K562 (cell line): ENCODE results near the gene POU2AF2. TPM values are rescaled to one million over a fixed set of nuclear protein-coding genes. Genes with fewer than 3 reads are reported as not detected.

Experiments used
- ATAC-seq: fragments of 200-7000 bp; cut with Tn5 transposase; 3 replicates; pipeline ENCODE4 v1.9.1; 2020; ENCODE audit warnings: moderate library complexity
- BruUV-seq: library from RNA; stranded (reverse); fragments of 400-500 nt; replicated peaks from 2 replicates; lab custom pipeline; 2021; lab: Mats Ljungman, UMichigan
- CTCF ChIA-PET: fragments of 300-600 bp; formaldehyde crosslinking; extraction: SDS; loops from one replicate; lab custom pipeline; 2021; ENCODE audit warnings: low intra/inter-chr PET ratio; lab: Yijun Ruan, JAX
- POLR2A ChIA-PET: fragments of 300-600, 350-650 bp; sonication (Branson Sonifier 250); formaldehyde crosslinking; extraction: SDS; loops from one replicate; lab custom pipeline; 2021; ENCODE audit warnings: antibody characterized with exemption, inconsistent platforms; lab: Yijun Ruan, JAX
- DNase-seq, 4 experiments: peaks; one replicate each; pipeline versions ENCODE4 v3.0.0 to v3.0.0-alpha.2; 2011 to 2018; ENCODE audit warnings: low spot score in 3 of 4, mixed read lengths in 3 of 4; ENCODE audit errors: extremely low read depth in 1 of 4
- FAIRE-seq: peaks from 2 replicates; lab custom pipeline; 2011; peaks lifted over from hg19 to GRCh38; lab: Jason Lieb, UNC
- H2AFZ ChIP-seq: 2 replicates; pipeline ENCODE4 v1.6.0; 2011; ENCODE audit warnings: low read depth, low read length, control low read depth, inconsistent platforms
- H3K27ac ChIP-seq: fragments of 200-600 bp; 3 replicates; pipeline ENCODE4 v1.8.0; 2011; ENCODE audit warnings: low read depth, mild to moderate bottlenecking, control low read depth, inconsistent platforms, low read length, moderate library complexity, mixed read lengths; ENCODE audit errors: extremely low read depth
- H3K27me3 ChIP-seq, 2 experiments: fragments of 300-600 bp in 1 of 2; 2 replicates in 1 of 2; 3 replicates in 1 of 2; pipeline versions ENCODE4 v1.6.0 to v1.8.0; 2011; ENCODE audit warnings: inconsistent platforms in 2 of 2, low read length in 2 of 2, mild to moderate bottlenecking in 1 of 2, mixed read lengths in 1 of 2, moderate library complexity in 1 of 2; ENCODE audit not compliant: control insufficient read depth in 2 of 2, insufficient read depth in 2 of 2
- H3K36me3 ChIP-seq: fragments of 300-600 bp; 3 replicates; pipeline ENCODE4 v1.8.0; 2011; ENCODE audit warnings: mild to moderate bottlenecking, low read length, inconsistent platforms; ENCODE audit not compliant: control insufficient read depth, insufficient read depth
- H3K4me1 ChIP-seq, 2 experiments: fragments of 200-600 bp in 1 of 2; replicated peaks in 1 of 2; 2 replicates in 1 of 2; 3 replicates in 1 of 2; pipeline versions ENCODE4 v1.5.1 to v1.8.0; 2011; ENCODE audit warnings: inconsistent platforms in 2 of 2, low read length in 2 of 2, mild to moderate bottlenecking in 1 of 2, mixed read lengths in 1 of 2, moderate library complexity in 1 of 2; ENCODE audit not compliant: control insufficient read depth in 2 of 2, insufficient read depth in 2 of 2
- H3K4me2 ChIP-seq: 2 replicates; pipeline ENCODE4 v1.6.1; 2011; ENCODE audit warnings: low read length, control low read depth, inconsistent platforms, mixed read lengths; ENCODE audit not compliant: insufficient read depth
- H3K4me3 ChIP-seq: fragments of 200-600 bp; sonication (generic), shearing (Covaris generic); 2 replicates; pipeline ENCODE4 v1.5.1; 2016; ENCODE audit warnings: control low read depth, inconsistent platforms
- H3K79me2 ChIP-seq: fragments of 200-600 bp; 3 replicates; pipeline ENCODE4 v1.8.0; 2011; ENCODE audit warnings: low read length, inconsistent platforms; ENCODE audit not compliant: control insufficient read depth, insufficient read depth
- H3K9ac ChIP-seq, 2 experiments: 2 replicates each; pipeline versions ENCODE4 v1.6.0 to v1.6.1; 2011; ENCODE audit warnings: low read depth in 2 of 2, low read length in 2 of 2, control low read depth in 1 of 2, inconsistent platforms in 1 of 2, mild to moderate bottlenecking in 1 of 2, mixed read lengths in 1 of 2; ENCODE audit not compliant: insufficient read depth in 1 of 2
- H3K9me1 ChIP-seq: one replicate; pipeline ENCODE4 v1.6.0; 2011; ENCODE audit warnings: inconsistent platforms, mild to moderate bottlenecking, low read length, moderate library complexity; ENCODE audit not compliant: control insufficient read depth, insufficient read depth
- H3K9me3 ChIP-seq: replicated peaks from 2 replicates; pipeline ENCODE4 v1.5.1; 2011; ENCODE audit warnings: low read depth, low read length, inconsistent platforms; ENCODE audit not compliant: control insufficient read depth, insufficient read depth
- H4K20me1 ChIP-seq: replicated peaks from 2 replicates; pipeline ENCODE4 v1.6.1; 2011; ENCODE audit warnings: low read length, inconsistent platforms, mixed read lengths; ENCODE audit not compliant: control insufficient read depth, insufficient read depth
- ATF3 ChIP-seq, 2 experiments: fragments of 450-650 bp in 1 of 2; sonication (generic) in 1 of 2; formaldehyde crosslinking in 1 of 2; IDR thresholded peaks in 1 of 2; conservative IDR thresholded peaks in 1 of 2; 2 replicates each; pipeline versions ENCODE4 v1.6.1 to v1.8.1; 2016 to 2023; ENCODE audit warnings: mild to moderate bottlenecking in 2 of 2, moderate library complexity in 2 of 2, inconsistent platforms in 1 of 2, missing genetic modification reagents in 1 of 2
- HDAC3 ChIP-seq: fragments of 450-650 bp; IDR thresholded peaks from 2 replicates; pipeline ENCODE4 v1.6.1; 2018; ENCODE audit warnings: borderline replicate concordance, mild to moderate bottlenecking, moderate library complexity; ENCODE audit not compliant: partially characterized antibody
- MTA3 ChIP-seq: fragments of 450-650 bp; formaldehyde crosslinking; IDR thresholded peaks from 2 replicates; pipeline ENCODE4 v1.6.1; 2017; ENCODE audit warnings: mild to moderate bottlenecking, borderline replicate concordance
- NUFIP1 ChIP-seq: fragments of 450-650 bp; IDR thresholded peaks from 2 replicates; pipeline ENCODE4 v1.6.1; 2018; ENCODE audit not compliant: partially characterized antibody
- TAL1 ChIP-seq: fragments of 450-650 bp; IDR thresholded peaks from 2 replicates; pipeline ENCODE4 v1.6.1; 2016; ENCODE audit warnings: mild to moderate bottlenecking
- TCF15 ChIP-seq: fragments of 250-450 bp; sonication (Bioruptor Pico); IDR thresholded peaks from 2 replicates; pipeline ENCODE4 v1.8.0; 2022; ENCODE audit warnings: moderate library complexity, mild to moderate bottlenecking, inconsistent platforms
- USF1 ChIP-seq: sonication (generic); formaldehyde crosslinking; IDR thresholded peaks from 2 replicates; pipeline ENCODE4 v1.9.0; 2022; ENCODE audit warnings: mild to moderate bottlenecking, missing genetic modification reagents
- ZBTB17 ChIP-seq: fragments of 450-650 bp; formaldehyde crosslinking; IDR thresholded peaks from 2 replicates; pipeline ENCODE4 v1.4.0; 2020; ENCODE audit warnings: mild to moderate bottlenecking
- ZBTB43 ChIP-seq: sonication (generic); formaldehyde crosslinking; IDR thresholded peaks from 2 replicates; pipeline ENCODE4 v1.8.0; 2023; ENCODE audit warnings: mild to moderate bottlenecking, missing genetic modification reagents
- ZKSCAN3 ChIP-seq: fragments of 250-450 bp; sonication (Bioruptor Pico); IDR thresholded peaks from 2 replicates; pipeline ENCODE4 v1.4.0; 2020
- ZNF212 ChIP-seq: fragments of 450-650 bp; formaldehyde crosslinking; IDR thresholded peaks from 2 replicates; pipeline ENCODE4 v1.4.0; 2020; ENCODE audit warnings: mild to moderate bottlenecking
- WGBS: fragments of 100-300 bp; shearing (Covaris generic); methylation state at CpG from one replicate; pipeline ENCODE4 v1.1.6; 2016; ENCODE audit warnings: low coverage, mixed read lengths; ENCODE audit not compliant: insufficient coverage; ENCODE audit errors: missing lambda C conversion rate; 5-methylcytosine and 5-hydroxymethylcytosine counted together
- in situ Hi-C: fragments of 300-500 bp; cut with MboI; formaldehyde crosslinking; loops from 4 replicates; pipeline ENCODE4 v1.15.0; 2018; ENCODE audit warnings: inconsistent platforms, mixed read lengths
- intact Hi-C: fragments of 100-400 bp; cut with micrococcal nuclease; formaldehyde crosslinking; loops from 2 replicates; pipeline ENCODE4 v1.14.2; 2022
- polyA plus RNA-seq, 8 experiments: library from polyadenylated mRNA; depleted of rRNA in 4 of 8; stranded (reverse) in 5 of 8; unstranded in 3 of 8; fragments of >200 nt; fragmentation: Nextera tagmentation in 2 of 8; fragmentation: Illumina TruSeq in 1 of 8; extraction: Ambion mirVana in 2 of 8; extraction: Trizol in 1 of 8; gene quantifications; 2 replicates each; pipeline versions ENCODE4 v1.2.1 to v1.2.3, GENCODE V29; 2011 to 2014; ENCODE audit warnings: inconsistent platforms in 1 of 8, missing spikeins in 1 of 8
- total RNA-seq, 7 experiments: library from RNA; depleted of rRNA in 6 of 7; stranded (reverse); fragments of >200 nt in 6 of 7; fragmentation: Illumina TruSeq in 2 of 7; extraction: Trizol in 2 of 7; gene quantifications; 2 replicates each; pipeline versions ENCODE4 v1.2.1 to v1.2.3, GENCODE V29; 2011 to 2021; ENCODE audit warnings: low replicate concordance in 1 of 7

POU2AF2 gene
- total and polyA plus RNA-seq, 9 of the 15 experiments (the other 6 are each of a cell fraction or from before 2014, with no cell fraction given), result not detected

- H2AFZ ChIP-seq, result no peak overlapping the region
- no peak overlapping the region for H3K9ac ChIP-seq
- H3K79me2 ChIP-seq, result no peaks in the 10 kb centered on the region
- no peaks in the 10 kb centered on the region for H4K20me1 ChIP-seq
- DNase-seq (no peak), ATAC-seq (no peak), FAIRE-seq (no peak)
- H3K27ac ChIP-seq, result no peak overlapping the region
- no peak for TF ChIP-seq ZNF212 (CRISPR knock-in tag)
- no peak for TF ChIP-seq USF1 (CRISPR knock-in tag)
- H3K9me1 ChIP-seq, result no peaks in the 10 kb centered on the region
- H3K27me3 ChIP-seq, result peaks cover 0 to 2% of the 10 kb centered on the region in 2 experiments; a peak in 1 of 5 replicates
- no peak overlapping the region for H3K4me2 ChIP-seq
- intact Hi-C loops (no loop called here), in situ Hi-C loops (no loop called here)
- no peak overlapping the region for H3K4me3 ChIP-seq
- H3K9me3 ChIP-seq, result no peaks in the 10 kb centered on the region
- BruUV-seq, result no TSS peak
- 0% methylated on average over 3 of the region's 3 CpGs for WGBS
- ChIA-PET CTCF (no interaction called here), POLR2A (no interaction called here)
- H3K36me3 ChIP-seq, result no peaks in the 10 kb centered on the region
- H3K4me1 ChIP-seq, result no peaks in the 10 kb centered on the region
These were observed 26.9 kb downstream of the POU2AF2 start for GRCh38 chr11:111272420-111272819.

- Histone ChIP-seq H3K9me3 (no peaks in the 10 kb centered on the region), H3K4me1 (peaks cover 0 to 3% of the 10 kb centered on the region in 2 experiments; a peak in 1 of 5 replicates), H3K27me3 (peaks cover 0 to 20% of the 10 kb centered on the region in 2 experiments; a peak in 3 of 5 replicates), H3K36me3 (no peaks in the 10 kb centered on the region), H3K4me3 (no peak overlapping the region), H2AFZ (no peak overlapping the region), H3K4me2 (no peak overlapping the region), H3K9ac (no peak overlapping the region), H4K20me1 (no peaks in the 10 kb centered on the region), H3K27ac (no peak overlapping the region), H3K79me2 (no peaks in the 10 kb centered on the region), H3K9me1 (no peaks in the 10 kb centered on the region)
- no TSS peak for BruUV-seq
- FAIRE-seq (no peak), ATAC-seq (no peak), DNase-seq (no peak)
- intact Hi-C loops (loop anchor here (1.0 kb wide), 2 partner anchors 141 to 164 kb away; no protein-coding TSS in a partner anchor), in situ Hi-C loops (loop anchor here (10.0 kb wide), 1 partner anchor 162 kb away; no protein-coding TSS in a partner anchor)
- 2% methylated on average over 3 of the region's 3 CpGs for WGBS
- ChIA-PET POLR2A (interaction anchor here (0.5 kb wide), 1 partner anchor 1117 kb away, joined by 3 read pairs; no protein-coding TSS in a partner anchor), CTCF (interaction anchor here (0.6 to 3.5 kb wide), 3 partner anchors 140 to 315 kb away, joined by 3 to 16 read pairs (median 15); no protein-coding TSS in a partner anchor)
- no peak for TF ChIP-seq TAL1
- no peak for TF ChIP-seq ZBTB17 (CRISPR knock-in tag)
- no peak for TF ChIP-seq TCF15
- no peak for TF ChIP-seq ATF3 (IDR thresholded peaks at IDR 0.05)
- no peak for TF ChIP-seq ATF3 (CRISPR knock-in tag; conservative IDR thresholded peaks at IDR 0.05)
- TF ChIP-seq HDAC3, result no peak
- no peak for TF ChIP-seq ZKSCAN3 (CRISPR knock-in tag)
- no peak for TF ChIP-seq NUFIP1
- TF ChIP-seq MTA3, result no peak
- TF ChIP-seq ZBTB43 (CRISPR knock-in tag), result no peak
These were observed 37.1 kb downstream of the POU2AF2 start for GRCh38 chr11:111282562-111283075.
